Neuronal stem cell (in vitro differentiated cells): Measurements from ENCODE around the gene FALEC.
A peak's percentile ranks its signal among the peaks of the same experiment; 100 is the strongest.

Experiments
- DNase-seq: peaks from one replicate; pipeline ENCODE4 v3.0.0-alpha.2; 2013; ENCODE audit warnings: low spot score
- H2AFZ ChIP-seq: one replicate; pipeline ENCODE4 v1.6.1; 2013; ENCODE audit warnings: mild to moderate bottlenecking, low read length, inconsistent platforms
- H2AK5ac ChIP-seq: 2 replicates; pipeline ENCODE4 v1.6.1; 2013; ENCODE audit warnings: low read depth, mild to moderate bottlenecking, inconsistent platforms, low read length, moderate library complexity, mixed read lengths
- H2BK120ac ChIP-seq: 2 replicates; pipeline ENCODE4 v1.6.1; 2013; ENCODE audit warnings: low read depth, mild to moderate bottlenecking, inconsistent platforms, low read length, moderate library complexity, mixed read lengths
- H2BK12ac ChIP-seq: one replicate; pipeline ENCODE4 v1.6.1; 2013; ENCODE audit warnings: low read length, inconsistent platforms
- H2BK15ac ChIP-seq: 2 replicates; pipeline ENCODE4 v1.6.1; 2013; ENCODE audit warnings: mild to moderate bottlenecking, low read length, inconsistent platforms, mixed read lengths
- H2BK5ac ChIP-seq: one replicate; pipeline ENCODE4 v1.6.1; 2013; ENCODE audit warnings: inconsistent platforms, mild to moderate bottlenecking, low read length, moderate library complexity
- H3K14ac ChIP-seq: one replicate; pipeline ENCODE4 v1.6.1; 2013; ENCODE audit warnings: low read length, inconsistent platforms
- H3K18ac ChIP-seq: 2 replicates; pipeline ENCODE4 v1.6.1; 2013; ENCODE audit warnings: low read length, inconsistent platforms
- H3K23ac ChIP-seq: 2 replicates; pipeline ENCODE4 v1.6.1; 2013; ENCODE audit warnings: low read depth, mild to moderate bottlenecking, mixed read lengths, low read length, inconsistent platforms; ENCODE audit not compliant: poor library complexity
- H3K27ac ChIP-seq: replicated peaks from 3 replicates; pipeline ENCODE4 v1.5.1; 2013; ENCODE audit warnings: low read length, inconsistent platforms
- H3K27me3 ChIP-seq, 3 experiments: 2 replicates each; pipeline ENCODE4 v1.6.1; 2013; ENCODE audit warnings: low read length in 3 of 3, mild to moderate bottlenecking in 2 of 3, inconsistent platforms in 1 of 3, low read depth in 1 of 3, mixed read lengths in 1 of 3, moderate library complexity in 1 of 3; ENCODE audit not compliant: control insufficient read depth in 3 of 3, insufficient read depth in 3 of 3
- H3K36me3 ChIP-seq, 2 donors: replicated peaks in 1 of 2; 2 replicates each; pipeline ENCODE4 v1.6.1; 2013; ENCODE audit warnings: low read length in 2 of 2; ENCODE audit not compliant: control insufficient read depth in 2 of 2, insufficient read depth in 2 of 2
- H3K4ac ChIP-seq: 2 replicates; pipeline ENCODE4 v1.6.1; 2013; ENCODE audit warnings: inconsistent platforms, mild to moderate bottlenecking, low read length, moderate library complexity
- H3K4me1 ChIP-seq, 2 donors: 1 replicate in 1 of 2; 2 replicates in 1 of 2; pipeline ENCODE4 v1.6.1; 2013; ENCODE audit warnings: low read length in 2 of 2, low read depth in 1 of 2; ENCODE audit not compliant: control insufficient read depth in 2 of 2, insufficient read depth in 1 of 2
- H3K4me2 ChIP-seq: one replicate; pipeline ENCODE4 v1.6.1; 2013; ENCODE audit warnings: mild to moderate bottlenecking, low read length, inconsistent platforms; ENCODE audit not compliant: insufficient read depth, poor library complexity, severe bottlenecking
- H3K4me3 ChIP-seq, 2 donors: 2 replicates each; pipeline ENCODE4 v1.5.1; 2013; ENCODE audit warnings: low read length in 2 of 2, mild to moderate bottlenecking in 2 of 2, inconsistent platforms in 1 of 2, moderate library complexity in 1 of 2
- H3K79me1 ChIP-seq: one replicate; pipeline ENCODE4 v1.6.1; 2013; ENCODE audit warnings: low read depth, mild to moderate bottlenecking, inconsistent platforms, low read length, moderate library complexity
- H3K9ac ChIP-seq: one replicate; pipeline ENCODE4 v1.6.1; 2013; ENCODE audit warnings: mild to moderate bottlenecking, low read depth, low read length, inconsistent platforms; ENCODE audit not compliant: poor library complexity
- H3K9me3 ChIP-seq, 2 donors: replicated peaks in 1 of 2; 2 replicates each; pipeline versions ENCODE3 to v1.6.1; 2013; ENCODE audit warnings: low read length in 2 of 2, mild to moderate bottlenecking in 2 of 2, inconsistent platforms in 1 of 2, low read depth in 1 of 2, mixed read lengths in 1 of 2, moderate library complexity in 1 of 2; ENCODE audit not compliant: control insufficient read depth in 2 of 2, insufficient read depth in 1 of 2
- H4K8ac ChIP-seq: one replicate; pipeline ENCODE4 v1.6.1; 2013; ENCODE audit warnings: low read depth, mild to moderate bottlenecking, inconsistent platforms, low read length, moderate library complexity
- H4K91ac ChIP-seq: one replicate; pipeline ENCODE4 v1.6.1; 2013; ENCODE audit warnings: low read length, low read depth, mild to moderate bottlenecking, inconsistent platforms; ENCODE audit not compliant: poor library complexity
- WGBS, 2 donors: extraction: QIAGEN DNeasy Blood & Tissue Kit; methylation state at CpG; one replicate each; pipeline ENCODE4 v1.1.7; 2013; ENCODE audit warnings: missing lambda C conversion rate in 2 of 2, mixed read lengths in 1 of 2; ENCODE audit not compliant: insufficient read length in 2 of 2, insufficient replicate concordance in 1 of 2; ENCODE audit errors: extremely low coverage in 2 of 2; 5-methylcytosine and 5-hydroxymethylcytosine counted together

Gene FALEC

GRCh38 chr1:150498342-150498741, 17.2 kb upstream of the FALEC start:
- WGBS, 2 donors, result no CpG with 5 or more reads among the region's 10 CpGs
- no peak overlapping the region for H3K4me3 ChIP-seq
- no peak for DNase-seq
- H2BK5ac ChIP-seq, result no peak overlapping the region
- no peak overlapping the region for H2BK15ac ChIP-seq
- H2AK5ac ChIP-seq, result no peak overlapping the region
- no peak overlapping the region for H3K27ac ChIP-seq
- H2BK120ac ChIP-seq, result no peak overlapping the region
- no peak overlapping the region for H2AFZ ChIP-seq
- H3K27me3 ChIP-seq, result no peaks in the 10 kb centered on the region
- H3K9ac ChIP-seq, result no peak overlapping the region
- H3K4me2 ChIP-seq, result no peak overlapping the region
- H3K9me3 ChIP-seq, result no peaks in the 10 kb centered on the region
- H4K91ac ChIP-seq, result no peak overlapping the region
- H3K36me3 ChIP-seq, result peaks cover 24 to 77% of the 10 kb centered on the region in 2 donors
- no peak overlapping the region for H3K18ac ChIP-seq
- H4K8ac ChIP-seq, result no peak overlapping the region
- no peak overlapping the region for H3K23ac ChIP-seq
- no peaks in the 10 kb centered on the region for H3K4me1 ChIP-seq
- no peak overlapping the region for H3K4ac ChIP-seq
- H3K79me1 ChIP-seq, result no peaks in the 10 kb centered on the region
- no peak overlapping the region for H2BK12ac ChIP-seq
- H3K14ac ChIP-seq, result no peak overlapping the region

DNA sequence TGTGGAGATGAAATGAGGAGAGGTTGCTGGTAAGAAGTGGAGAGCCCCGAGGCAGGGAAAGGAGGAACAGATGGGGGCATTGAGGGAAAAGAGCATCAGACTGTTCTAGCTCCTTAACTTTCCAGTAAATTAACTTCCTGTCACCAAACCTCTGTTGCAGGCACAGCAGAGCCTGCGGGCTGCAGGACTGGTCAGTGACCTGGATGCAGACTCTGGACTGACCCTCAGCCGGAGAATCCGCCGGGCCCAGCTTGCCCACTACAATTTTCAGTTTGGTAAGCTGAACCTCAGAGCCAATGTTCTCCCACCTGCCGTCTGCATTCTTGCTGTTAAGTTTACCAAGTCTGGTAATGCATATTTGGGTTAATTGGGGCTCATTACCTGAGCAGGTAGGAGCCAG, 10.1 kb upstream of the FALEC start:
- DNase-seq, result no peak
- no CpG with 5 or more reads among the region's 6 CpGs for WGBS, 2 donors
- H3K18ac ChIP-seq, result no peak overlapping the region
- H3K9ac ChIP-seq, result no peak overlapping the region
- no peak overlapping the region for H2BK12ac ChIP-seq
- H3K27me3 ChIP-seq, result no peaks in the 10 kb centered on the region
- H3K23ac ChIP-seq, result no peak overlapping the region
- no peak overlapping the region for H2BK15ac ChIP-seq
- no peak overlapping the region for H2AK5ac ChIP-seq
- H3K9me3 ChIP-seq, result no peaks in the 10 kb centered on the region
- H4K91ac ChIP-seq, result no peak overlapping the region
- H3K4me1 ChIP-seq, result peaks cover 12 to 35% of the 10 kb centered on the region in 2 donors
- H3K4me3 ChIP-seq, result no peak overlapping the region
- H2BK120ac ChIP-seq, result no peak overlapping the region
- no peak overlapping the region for H3K4ac ChIP-seq
- H3K79me1 ChIP-seq, result no peaks in the 10 kb centered on the region
- H3K4me2 ChIP-seq, result no peak overlapping the region
- no peak overlapping the region for H2AFZ ChIP-seq
- no peak overlapping the region for H3K14ac ChIP-seq
- no peak overlapping the region for H2BK5ac ChIP-seq
- H4K8ac ChIP-seq, result no peak overlapping the region
- H3K36me3 ChIP-seq, result peaks cover 14 to 61% of the 10 kb centered on the region in 2 donors
- H3K27ac ChIP-seq, result no peak overlapping the region

GRCh38 chr1:150507912-150508864, 7.4 kb upstream of the FALEC start, which contains the start of gene ECM1:
TSS of gene ECM1 (plus strand) at chr1:150508109. CDS start at chr1:150508210, 101 bp downstream.
- peak within 1 kb of the TSS; percentile 6 for H2AFZ ChIP-seq
- H3K18ac ChIP-seq, result no peak within 1 kb of the TSS
- no peaks in the 10 kb centered on the region for H3K79me1 ChIP-seq
- H3K4me3 ChIP-seq, result no peak within 1 kb of the TSS
- no peak within 1 kb of the TSS for H3K9ac ChIP-seq
- no peak within 1 kb of the TSS for H2BK120ac ChIP-seq
- H3K4me1 ChIP-seq, result peaks cover 12 to 35% of the 10 kb centered on the region in 2 donors
- no peak within 1 kb of the TSS for H3K27ac ChIP-seq
- no peak within 1 kb of the TSS for H3K14ac ChIP-seq
- H4K91ac ChIP-seq, result no peak within 1 kb of the TSS
- H2BK5ac ChIP-seq, result no peak within 1 kb of the TSS
- H3K27me3 ChIP-seq, result no peaks in the 10 kb centered on the region
- H2AK5ac ChIP-seq, result no peak within 1 kb of the TSS
- WGBS, 2 donors, result no CpG with 5 or more reads among the region's 7 CpGs
- no peak for DNase-seq
- no peak within 1 kb of the TSS for H2BK12ac ChIP-seq
- no peak within 1 kb of the TSS for H4K8ac ChIP-seq
- H3K4ac ChIP-seq, result no peak within 1 kb of the TSS
- no peak within 1 kb of the TSS for H2BK15ac ChIP-seq
- peaks cover 19 to 46% of the 10 kb centered on the region in 2 donors for H3K36me3 ChIP-seq
- H3K4me2 ChIP-seq, result no peak within 1 kb of the TSS
- no peaks in the 10 kb centered on the region for H3K9me3 ChIP-seq
- peak within 1 kb of the TSS; percentile 52 for H3K23ac ChIP-seq

- no peak overlapping the region for H2BK120ac ChIP-seq
- peaks cover 12 to 35% of the 10 kb centered on the region in 2 donors for H3K4me1 ChIP-seq
- no peak for DNase-seq
- no peak overlapping the region for H2BK15ac ChIP-seq
- H3K9ac ChIP-seq, result no peak overlapping the region
- H3K4me2 ChIP-seq, result no peak overlapping the region
- H3K36me3 ChIP-seq, result peaks cover 17 to 45% of the 10 kb centered on the region in 2 donors
- H2BK5ac ChIP-seq, result no peak overlapping the region
- no peak overlapping the region for H3K4ac ChIP-seq
- no peaks in the 10 kb centered on the region for H3K79me1 ChIP-seq
- H3K27me3 ChIP-seq, result no peaks in the 10 kb centered on the region
- H3K14ac ChIP-seq, result no peak overlapping the region
- no peak overlapping the region for H2BK12ac ChIP-seq
- no peak overlapping the region for H3K27ac ChIP-seq
- H2AFZ ChIP-seq, result peak overlapping the region; percentile 6
- no peaks in the 10 kb centered on the region for H3K9me3 ChIP-seq
- WGBS, 2 donors, result no CpG with 5 or more reads among the region's 4 CpGs
- no peak overlapping the region for H3K23ac ChIP-seq
- no peak overlapping the region for H3K4me3 ChIP-seq
- H3K18ac ChIP-seq, result no peak overlapping the region
- no peak overlapping the region for H4K8ac ChIP-seq
- no peak overlapping the region for H2AK5ac ChIP-seq
- H4K91ac ChIP-seq, result no peak overlapping the region
Observed at GRCh38 chr1:150508982-150509381, 6.6 kb upstream of the FALEC start.
